ENCODE measurements around the gene GNG8. TPM values are rescaled to one million over a fixed set of nuclear protein-coding genes. Genes with fewer than 3 reads are reported as not detected.

Gene GNG8
- total and polyA plus RNA-seq, 9 of the 15 experiments (the other 6 are each of a cell fraction or from before 2014, with no cell fraction given): 1.3 TPM; not detected in 8

GRCh38 chr19:46644720-46645119 lies 8.7 kb upstream of the GNG8 start (continued):
- TF ChIP-seq ARID4B (CRISPR knock-in tag; IDR thresholded peaks at IDR 0.05) (no peak), KDM2B (CRISPR knock-in tag; IDR thresholded peaks at IDR 0.05) (no peak), EWSR1 (IDR thresholded peaks at IDR 0.05; ENCODE audit: borderline replicate concordance, low read depth, partially characterized antibody) (no peak), SMC3 (conservative IDR thresholded peaks at IDR 0.05; ENCODE audit: insufficient read depth, low read depth, low read length) (no peak), RBFOX2 (IDR thresholded peaks at IDR 0.05; ENCODE audit: low read depth, low read length) (no peak)

- Histone ChIP-seq H3K79me2 (ENCODE audit: control insufficient read depth, insufficient read depth, low read length) (no peaks in the 10 kb centered on the region), H3K36me3 (ENCODE audit: control insufficient read depth, insufficient read depth, low read length) (no peaks in the 10 kb centered on the region), H4K20me1 (replicated peaks; ENCODE audit: control insufficient read depth, insufficient read depth, low read length) (no peaks in the 10 kb centered on the region), H3K4me1 (replicated peaks in 1 of 2; ENCODE audit: control insufficient read depth in 2 of 2, insufficient read depth in 2 of 2, low read length in 2 of 2) (peaks cover 18 to 36% of the 10 kb centered on the region in 2 experiments; a peak in 4 of 5 replicates), H3K27me3 (ENCODE audit: control insufficient read depth in 2 of 2, insufficient read depth in 2 of 2, low read length in 2 of 2) (no peaks in the 10 kb centered on the region), H3K27ac (ENCODE audit: extremely low read depth, low read depth, low read length) (no peak overlapping the region), H3K4me3 (no peak overlapping the region), H3K4me2 (ENCODE audit: insufficient read depth, low read length) (no peak overlapping the region), H3K9ac (ENCODE audit: insufficient read depth in 1 of 2, low read depth in 2 of 2, low read length in 2 of 2) (peak overlapping the region in 1 of 2 experiments; percentile 19; a peak in 1 of 4 replicates), H3K9me1 (ENCODE audit: control insufficient read depth, insufficient read depth, low read length) (no peaks in the 10 kb centered on the region), H3K9me3 (replicated peaks; ENCODE audit: control insufficient read depth, insufficient read depth, low read depth, low read length) (no peaks in the 10 kb centered on the region), H2AFZ (ENCODE audit: low read depth, low read length) (no peak overlapping the region)
- ChIA-PET POLR2A (interaction anchor here (0.9 kb wide), 1 partner anchor 93 kb away, joined by 3 read pairs; no protein-coding TSS in a partner anchor), CTCF (ENCODE audit: low intra/inter-chr PET ratio) (no interaction called here)
- intact Hi-C loops (cut with micrococcal nuclease) (no loop called here), in situ Hi-C loops (cut with MboI) (no loop called here)
- peak in 1 of 4 experiments; percentile 2 for DNase-seq (ENCODE audit: extremely low read depth in 1 of 4, low spot score in 3 of 4)
- ATAC-seq: no peak
- no TSS peak for BruUV-seq (replicated peaks)
- TF ChIP-seq SMARCB1 (IDR thresholded peaks at IDR 0.05; ENCODE audit: insufficient read length, low read depth): no peak
- TF ChIP-seq, protein P1, sequence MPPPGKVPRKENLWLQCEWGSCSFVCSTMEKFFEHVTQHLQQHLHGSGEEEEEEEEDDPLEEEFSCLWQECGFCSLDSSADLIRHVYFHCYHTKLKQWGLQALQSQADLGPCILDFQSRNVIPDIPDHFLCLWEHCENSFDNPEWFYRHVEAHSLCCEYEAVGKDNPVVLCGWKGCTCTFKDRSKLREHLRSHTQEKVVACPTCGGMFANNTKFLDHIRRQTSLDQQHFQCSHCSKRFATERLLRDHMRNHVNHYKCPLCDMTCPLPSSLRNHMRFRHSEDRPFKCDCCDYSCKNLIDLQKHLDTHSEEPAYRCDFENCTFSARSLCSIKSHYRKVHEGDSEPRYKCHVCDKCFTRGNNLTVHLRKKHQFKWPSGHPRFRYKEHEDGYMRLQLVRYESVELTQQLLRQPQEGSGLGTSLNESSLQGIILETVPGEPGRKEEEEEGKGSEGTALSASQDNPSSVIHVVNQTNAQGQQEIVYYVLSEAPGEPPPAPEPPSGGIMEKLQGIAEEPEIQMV (tag; conservative IDR thresholded peaks at IDR 0.05; ENCODE audit: low read depth): peak; percentile 41; the same call in 1 of the 2 replicates
- WGBS (ENCODE audit: insufficient coverage, low coverage, missing lambda C conversion rate): 55% methylated on average over 2 of the region's 2 CpGs
- FAIRE-seq: no peak
Measured at GRCh38 chr19:46640656-46641055, 4.7 kb upstream of the GNG8 start.

Measured in K562 (cell line).